ENCODE measurements around the gene VAV2.

VAV2 gene

GRCh38 chr9:133870598-133871595, 121.2 kb downstream of the VAV2 start:
- DNase-seq, result no peak

DNA sequence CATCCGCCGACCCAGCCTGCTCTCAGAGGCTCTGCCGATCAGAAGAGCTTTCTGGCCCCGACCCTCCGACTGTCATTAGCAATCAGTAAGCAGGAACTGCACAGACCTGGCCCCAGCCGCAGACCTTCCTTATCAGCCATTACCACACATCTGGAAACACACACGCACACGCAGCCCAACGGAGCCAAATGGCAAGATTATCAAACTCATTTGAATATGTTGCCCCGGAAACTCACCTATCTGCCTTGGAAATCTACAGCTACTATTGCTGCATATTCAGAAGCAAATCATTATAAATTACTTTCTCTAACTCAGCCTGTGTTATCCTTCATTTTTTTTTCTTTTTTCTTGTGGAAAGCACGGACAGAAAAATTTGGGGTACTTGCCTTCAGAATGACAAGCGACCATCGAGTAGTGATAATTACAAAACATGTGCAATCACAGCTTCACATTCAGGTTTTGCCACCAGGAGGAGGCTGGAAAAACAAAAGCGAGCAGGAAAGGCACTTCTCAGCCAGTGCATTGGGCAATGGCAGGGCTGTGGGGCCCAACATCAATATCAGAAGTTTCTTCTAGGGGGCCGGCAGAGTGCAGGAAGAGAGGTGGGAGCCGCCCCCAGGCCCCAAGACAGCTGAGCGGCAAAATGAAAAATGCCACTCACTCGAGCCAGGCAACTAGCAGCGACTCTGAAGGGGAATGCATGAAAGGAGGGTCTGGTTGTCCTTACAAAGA, 122.3 kb downstream of the VAV2 start:
- DNase-seq, result no peak

DNA sequence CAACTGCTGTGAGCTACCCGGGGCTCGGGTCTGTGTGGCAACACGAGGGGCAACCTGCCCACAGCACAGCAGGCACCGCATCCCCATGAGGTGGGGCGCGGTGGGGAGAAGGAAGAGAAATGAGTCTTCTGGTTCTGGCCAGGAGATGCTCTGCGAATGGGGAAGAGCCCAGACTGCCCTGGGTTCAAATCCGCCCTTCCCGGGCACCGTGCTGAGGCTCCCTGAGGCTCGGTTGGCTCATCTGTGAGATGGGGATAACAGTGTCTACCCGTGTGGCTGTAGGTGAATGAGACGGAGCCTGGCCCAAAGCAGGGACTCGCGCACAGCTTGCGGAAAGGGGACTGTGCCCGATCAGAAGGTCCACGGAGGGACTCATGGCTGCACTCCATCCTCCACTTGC, 123.9 kb downstream of the VAV2 start:
- DNase-seq, result no peak

DNA sequence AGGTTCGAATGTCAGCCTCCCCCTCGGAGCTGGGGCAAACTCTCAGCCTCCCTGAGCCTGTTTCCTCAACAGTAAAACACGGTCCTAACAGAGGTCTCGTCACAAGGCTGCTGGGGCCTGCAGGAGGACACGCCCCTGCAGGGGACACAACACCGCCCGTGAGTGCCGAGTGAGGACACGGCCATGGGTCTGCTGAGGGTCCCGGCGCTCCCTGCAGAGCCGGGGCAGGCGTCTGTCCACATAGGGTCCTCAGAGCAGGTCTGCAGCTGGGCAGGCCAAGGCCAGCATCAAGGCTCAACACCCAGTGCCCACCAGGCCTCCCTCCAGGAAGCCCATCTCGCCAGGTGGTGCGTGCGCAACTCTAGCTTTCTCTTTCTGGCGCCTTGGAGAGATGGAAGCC, 125.2 kb downstream of the VAV2 start:
- no peak for DNase-seq

GRCh38 chr9:133864011-133864410, 128.1 kb downstream of the VAV2 start:
- no peak for DNase-seq

- no peak for DNase-seq
Measured at GRCh38 chr9:133863257-133863592, 128.9 kb downstream of the VAV2 start.

GRCh38 chr9:133862585-133863256, 129.4 kb downstream of the VAV2 start:
- DNase-seq, result no peak

GRCh38 chr9:133861692-133862091, 130.4 kb downstream of the VAV2 start:
- DNase-seq, result no peak

DNA sequence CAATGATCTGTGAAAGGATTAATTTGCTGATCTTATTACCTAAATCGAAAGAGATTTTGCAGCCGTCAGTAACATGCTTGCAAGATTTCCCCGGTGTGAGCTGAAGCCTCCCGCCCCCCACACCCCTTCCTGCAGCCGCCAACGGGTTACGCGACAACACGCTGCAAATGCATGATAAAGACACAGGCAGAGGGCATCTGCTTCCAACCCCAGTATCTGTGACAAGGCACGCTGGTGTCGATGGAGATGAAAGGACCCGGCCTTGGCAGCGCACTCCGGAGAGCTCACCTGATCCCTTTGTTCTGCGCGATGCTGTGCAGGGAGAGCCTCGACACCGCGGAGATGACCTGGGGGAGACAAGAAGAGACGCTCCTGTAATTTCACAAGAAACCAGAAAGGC, 131.0 kb downstream of the VAV2 start:
- DNase-seq, result no peak

DNA sequence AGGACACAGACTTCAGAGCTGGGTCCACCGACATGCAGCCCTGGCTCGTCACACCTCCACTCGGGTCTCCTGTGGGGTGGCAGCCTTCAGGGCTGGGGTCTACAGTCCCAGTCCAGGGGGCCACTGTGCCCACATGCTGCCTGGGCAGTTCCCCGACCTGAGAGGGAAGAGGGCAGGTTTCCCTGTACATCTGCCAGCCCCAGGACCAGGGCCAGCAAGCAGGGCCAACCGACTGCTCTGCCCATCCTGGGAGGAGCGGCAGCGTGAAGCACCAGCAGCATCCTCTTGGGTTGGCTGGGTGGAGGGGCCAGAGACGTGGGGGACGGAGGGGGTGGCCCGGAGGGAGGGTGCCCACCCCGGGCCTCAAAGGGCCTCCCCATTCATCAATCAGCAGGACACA, 133.4 kb downstream of the VAV2 start:
- DNase-seq, result no peak

GRCh38 chr9:133857639-133858038, 134.5 kb downstream of the VAV2 start:
- no peak for DNase-seq

DNA sequence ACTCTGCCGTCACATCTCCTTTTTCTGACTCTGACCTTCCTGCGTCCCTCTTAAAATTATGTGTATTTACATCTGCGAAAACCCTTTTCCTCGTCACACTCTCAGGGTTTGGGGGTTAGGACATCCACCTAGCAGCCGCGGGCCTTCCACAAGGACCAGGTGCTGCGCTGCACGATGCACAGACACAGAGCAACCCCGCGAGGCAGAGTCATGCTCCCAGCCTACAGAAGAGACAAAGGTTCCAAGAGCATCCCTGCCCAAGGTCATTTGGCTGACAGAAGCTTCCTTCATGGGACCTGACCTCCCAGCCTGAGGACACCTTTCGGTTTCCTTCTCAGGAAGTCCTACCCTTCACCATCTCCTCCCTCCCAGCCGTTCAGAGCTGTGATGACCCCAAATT, 135.3 kb downstream of the VAV2 start:
- no peak for DNase-seq

- no peak for DNase-seq
Measured at GRCh38 chr9:133855802-133856521, 136.2 kb downstream of the VAV2 start.

- no peak for DNase-seq
Measured at GRCh38 chr9:133855371-133855770, 136.8 kb downstream of the VAV2 start.

- DNase-seq, result no peak
Measured at GRCh38 chr9:133854765-133855164, 137.4 kb downstream of the VAV2 start.

- DNase-seq, result no peak
Measured at GRCh38 chr9:133854048-133854447, 138.1 kb downstream of the VAV2 start.

DNA sequence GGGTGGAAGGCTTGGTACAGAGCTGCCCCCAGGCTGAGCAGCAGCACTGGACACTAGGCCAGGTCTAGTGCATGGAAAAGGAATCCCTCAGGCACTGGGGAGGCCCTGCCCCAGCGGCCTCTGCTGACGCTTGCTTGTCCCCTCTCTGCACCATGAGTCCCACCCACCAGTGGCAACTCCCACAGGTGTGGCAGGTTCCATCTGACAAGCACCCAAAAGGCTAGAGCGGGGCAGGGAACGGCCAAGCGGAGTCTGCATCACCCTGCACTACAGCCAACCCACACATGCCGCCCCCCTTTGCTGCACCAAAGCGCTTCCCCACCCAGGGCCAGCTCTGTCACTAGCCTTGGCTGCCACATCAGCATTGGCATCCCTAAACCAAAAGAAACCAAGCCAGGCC, 138.8 kb downstream of the VAV2 start:
- no peak for DNase-seq

- DNase-seq, result no peak
Measured at GRCh38 chr9:133852431-133852830, 139.7 kb downstream of the VAV2 start.

DNA sequence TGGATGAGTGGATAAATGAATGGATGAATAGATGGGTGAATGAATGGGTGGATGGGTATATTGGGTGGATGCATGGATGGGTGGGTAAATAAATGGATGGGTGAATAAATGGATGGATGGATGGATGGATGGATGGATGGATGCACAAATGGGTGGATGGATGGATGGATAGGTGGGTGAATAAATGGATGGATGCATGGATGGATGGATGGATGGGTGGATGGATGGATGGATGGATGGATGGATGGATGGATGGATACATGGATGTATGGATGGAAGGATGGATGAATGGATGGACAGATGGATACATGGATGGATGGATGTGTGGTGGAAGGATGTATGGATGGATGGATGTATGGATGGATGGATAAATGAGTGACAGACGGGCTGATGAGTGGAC, 140.4 kb downstream of the VAV2 start:
- no peak for DNase-seq

DNA sequence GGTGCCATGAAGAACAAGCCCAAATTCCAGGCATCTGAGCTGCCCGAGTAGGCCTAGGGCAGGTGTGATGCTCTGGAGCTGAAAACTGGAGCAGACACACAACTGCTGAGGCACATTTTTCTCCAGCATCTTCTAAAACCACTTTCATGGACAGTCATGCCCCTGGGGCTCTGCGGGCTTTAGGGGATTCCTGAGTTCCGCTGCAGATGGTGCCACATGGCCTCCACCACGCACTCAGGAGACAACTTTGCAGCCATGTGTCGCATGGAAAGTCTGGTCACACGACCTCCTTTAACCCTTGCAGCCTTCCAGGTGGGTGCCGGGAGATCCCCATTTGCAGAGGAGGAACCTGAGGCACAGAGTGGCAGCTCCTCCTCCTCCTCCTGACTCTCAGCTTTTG, 141.2 kb downstream of the VAV2 start:
- no peak for DNase-seq

DNA sequence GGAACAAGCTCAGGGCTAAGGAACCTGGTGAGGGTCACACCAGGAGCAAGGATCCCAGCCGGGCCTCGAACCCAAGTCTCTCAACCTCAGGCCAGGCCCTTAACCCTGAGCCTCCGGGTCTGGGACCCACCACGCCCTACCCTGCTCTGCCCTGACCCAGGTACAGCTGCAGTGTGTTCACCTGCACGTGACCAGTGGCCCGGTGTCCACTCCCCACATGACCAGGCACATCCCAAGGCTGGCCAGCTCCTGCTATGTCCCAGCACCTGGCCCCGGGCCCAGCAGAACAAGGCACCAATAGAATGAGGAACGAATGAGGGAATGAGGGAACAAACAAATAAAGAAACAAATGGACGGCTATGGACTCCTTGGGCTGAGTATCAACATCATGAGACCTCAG, 142.0 kb downstream of the VAV2 start:
- no peak for DNase-seq

DNA sequence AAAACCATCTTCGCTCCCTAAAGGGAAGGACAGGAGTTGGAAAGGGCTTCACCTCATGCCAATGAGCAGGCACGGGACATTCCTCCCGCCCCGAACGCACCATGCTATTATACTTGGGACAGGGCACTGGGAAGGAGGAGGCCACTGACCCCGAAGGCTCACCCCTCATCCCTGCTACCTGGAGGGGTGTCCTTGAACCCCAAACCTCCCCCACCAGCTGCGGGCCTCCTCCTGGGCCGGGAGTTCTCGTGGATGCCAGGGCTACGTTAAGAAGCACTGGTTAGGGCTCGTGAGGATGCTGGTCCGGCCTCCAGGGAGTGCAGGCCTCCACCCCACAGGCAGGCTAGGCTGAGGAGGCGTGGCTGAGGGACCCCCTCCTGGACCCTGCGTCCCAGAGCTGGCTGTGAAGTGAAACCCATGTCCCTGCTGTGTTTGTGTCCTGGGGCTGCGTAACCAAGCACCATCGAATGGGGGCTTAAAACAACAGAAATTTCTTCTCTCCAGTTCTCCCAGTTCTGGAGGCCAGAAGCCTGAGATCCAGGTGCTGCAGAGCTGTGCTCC, 142.9 kb downstream of the VAV2 start:
- DNase-seq, result no peak

Measured in HCEC 1CT (cell line).